Activated naive CD4-positive, alpha-beta T cell treated with anti-CD3 and anti-CD28 coated beads for 36 hours (primary cell): ENCODE results near the gene RAB11FIP4. TPM values are rescaled to one million over a fixed set of nuclear protein-coding genes. Genes with fewer than 3 reads are reported as not detected.

Source experiments
- CTCF ChIA-PET: fragments of 350-600 bp; sonication (Branson Sonifier 250); formaldehyde crosslinking; loops from one replicate; lab custom pipeline; 2021; ENCODE audit warnings: antibody characterized with exemption; lab: Charles Lee
- DNase-seq: peaks from one replicate; pipeline ENCODE4 v3.0.0-alpha.2; 2020
- H3K27ac Mint-ChIP-seq: one replicate; pipeline ENCODE4 v1.8.0; 2021; ENCODE audit warnings: mild to moderate bottlenecking, mixed read lengths
- H3K27me3 Mint-ChIP-seq: one replicate; pipeline ENCODE4 v1.8.0; 2021; ENCODE audit warnings: low read depth, mixed read lengths
- H3K36me3 Mint-ChIP-seq: one replicate; pipeline ENCODE4 v1.8.0; 2021; ENCODE audit warnings: low read depth, mixed read lengths
- H3K4me1 Mint-ChIP-seq: one replicate; pipeline ENCODE4 v1.8.0; 2021; ENCODE audit warnings: low read depth, mixed read lengths
- H3K4me3 Mint-ChIP-seq: one replicate; pipeline ENCODE4 v1.8.0; 2021; ENCODE audit warnings: mild to moderate bottlenecking, moderate library complexity, mixed read lengths
- H3K9me3 Mint-ChIP-seq: one replicate; pipeline ENCODE4 v1.8.0; 2021; ENCODE audit warnings: mixed read lengths
- intact Hi-C: fragments of 100-400 bp; cut with micrococcal nuclease; formaldehyde crosslinking; loops from one replicate; pipeline ENCODE4 v1.15.1; 2023
- total RNA-seq, 2 experiments: library from RNA; stranded (reverse); gene quantifications; one replicate each; pipeline ENCODE4 v1.2.3, GENCODE V29; 2021

The RAB11FIP4 gene
- total RNA-seq, 2 experiments from 2014 or later = 31.3 to 33.1 TPM

GRCh38 chr17:31476525-31477416 is 85.3 kb downstream of the RAB11FIP4 start:
- intact Hi-C loops = loop anchor here (5.0 kb wide), 1 partner anchor 41 kb away; no protein-coding TSS in a partner anchor
- no peak for DNase-seq
- CTCF ChIA-PET = interaction anchor here (1.3 kb wide), 1 partner anchor 14 kb away, joined by 3 read pairs; no protein-coding TSS in a partner anchor
- H3K4me3 Mint-ChIP-seq = no peak overlapping the region
- no peaks in the 10 kb centered on the region for H3K9me3 Mint-ChIP-seq
- no peaks in the 10 kb centered on the region for H3K36me3 Mint-ChIP-seq
- no peaks in the 10 kb centered on the region for H3K27me3 Mint-ChIP-seq
- H3K27ac Mint-ChIP-seq = no peak overlapping the region
- H3K4me1 Mint-ChIP-seq = peaks cover 4% of the 10 kb centered on the region

- DNase-seq = no peak
- Mint-ChIP-seq H3K4me1 (peaks cover 5% of the 10 kb centered on the region), H3K9me3 (no peaks in the 10 kb centered on the region), H3K27ac (no peak overlapping the region), H3K36me3 (no peaks in the 10 kb centered on the region), H3K4me3 (no peak overlapping the region), H3K27me3 (no peaks in the 10 kb centered on the region)
- CTCF ChIA-PET = interaction anchor here (1.5 kb wide), 1 partner anchor 33 kb away, joined by 3 read pairs; no protein-coding TSS in a partner anchor
- intact Hi-C loops = loop anchor here (5.0 kb wide), 1 partner anchor 40 kb away; no protein-coding TSS in a partner anchor
Measured at GRCh38 chr17:31477417-31478055, 86.1 kb downstream of the RAB11FIP4 start.

- Mint-ChIP-seq H3K27me3 (no peaks in the 10 kb centered on the region), H3K4me1 (peaks cover 5% of the 10 kb centered on the region), H3K9me3 (no peaks in the 10 kb centered on the region), H3K36me3 (no peaks in the 10 kb centered on the region), H3K4me3 (no peak overlapping the region), H3K27ac (no peak overlapping the region)
- intact Hi-C loops = loop anchor here (5.0 kb wide), 1 partner anchor 38 kb away; no protein-coding TSS in a partner anchor
- no peak for DNase-seq
- CTCF ChIA-PET = interaction anchor here (1.5 kb wide), 2 partner anchors 29 to 32 kb away, joined by 3 read pairs; no protein-coding TSS in a partner anchor
Measured at GRCh38 chr17:31479062-31479408, 87.6 kb downstream of the RAB11FIP4 start.

- H3K36me3 Mint-ChIP-seq = no peaks in the 10 kb centered on the region
- CTCF ChIA-PET = interaction anchor here (1.5 kb wide), 1 partner anchor 29 kb away, joined by 3 read pairs; no protein-coding TSS in a partner anchor
- H3K27ac Mint-ChIP-seq = no peak overlapping the region
- intact Hi-C loops = loop anchor here (5.0 kb wide), 1 partner anchor 38 kb away; no protein-coding TSS in a partner anchor
- H3K4me1 Mint-ChIP-seq = peaks cover 5% of the 10 kb centered on the region
- H3K4me3 Mint-ChIP-seq = no peak overlapping the region
- no peaks in the 10 kb centered on the region for H3K27me3 Mint-ChIP-seq
- H3K9me3 Mint-ChIP-seq = no peaks in the 10 kb centered on the region
- no peak for DNase-seq
Measured at GRCh38 chr17:31479524-31479923, 88.0 kb downstream of the RAB11FIP4 start.

GRCh38 chr17:31480067-31480466 is 88.6 kb downstream of the RAB11FIP4 start:
- CTCF ChIA-PET = no interaction called here
- peaks cover 5% of the 10 kb centered on the region for H3K4me1 Mint-ChIP-seq
- no peaks in the 10 kb centered on the region for H3K27me3 Mint-ChIP-seq
- H3K27ac Mint-ChIP-seq = no peak overlapping the region
- H3K4me3 Mint-ChIP-seq = no peak overlapping the region
- no peak for DNase-seq
- intact Hi-C loops = loop anchor here (10.0 kb wide), 1 partner anchor 385 kb away; the partner anchor contains the start of gene NF1
- H3K36me3 Mint-ChIP-seq = no peaks in the 10 kb centered on the region
- H3K9me3 Mint-ChIP-seq = no peaks in the 10 kb centered on the region

GRCh38 chr17:31480904-31481782 is 89.7 kb downstream of the RAB11FIP4 start:
- Mint-ChIP-seq H3K36me3 (no peaks in the 10 kb centered on the region), H3K4me1 (peaks cover 5% of the 10 kb centered on the region), H3K27ac (no peak overlapping the region), H3K4me3 (no peak overlapping the region), H3K27me3 (no peaks in the 10 kb centered on the region), H3K9me3 (no peaks in the 10 kb centered on the region)
- CTCF ChIA-PET = interaction anchor here (0.6 kb wide), 1 partner anchor 99 kb away, joined by 3 read pairs; no protein-coding TSS in a partner anchor
- intact Hi-C loops = loop anchor here (10.0 kb wide), 1 partner anchor 386 kb away; the partner anchor contains the start of gene NF1
- peak; percentile 20 for DNase-seq

- intact Hi-C loops = loop anchor here (10.0 kb wide), 1 partner anchor 387 kb away; the partner anchor contains the start of gene NF1
Measured at GRCh38 chr17:31481783-31482081, 90.3 kb downstream of the RAB11FIP4 start.

GRCh38 chr17:31484821-31485220 is 93.3 kb downstream of the RAB11FIP4 start:
- Mint-ChIP-seq H3K9me3 (no peaks in the 10 kb centered on the region), H3K36me3 (no peaks in the 10 kb centered on the region), H3K27ac (no peak overlapping the region), H3K4me1 (peaks cover 21% of the 10 kb centered on the region), H3K27me3 (no peaks in the 10 kb centered on the region), H3K4me3 (no peak overlapping the region)
- intact Hi-C loops = loop anchor here (5.0 to 10.0 kb wide), 2 partner anchors 390 to 663 kb away; partner anchors contain the start of genes CRLF3 and NF1
- CTCF ChIA-PET = no interaction called here
- no peak for DNase-seq

More at GRCh38 chr17:31481783-31482081, 90.3 kb downstream of the RAB11FIP4 start:
- Mint-ChIP-seq H3K36me3 (no peaks in the 10 kb centered on the region), H3K9me3 (no peaks in the 10 kb centered on the region), H3K27me3 (no peaks in the 10 kb centered on the region), H3K4me3 (no peak overlapping the region), H3K4me1 (peaks cover 6% of the 10 kb centered on the region), H3K27ac (no peak overlapping the region)
- CTCF ChIA-PET = interaction anchor here (0.6 kb wide), 1 partner anchor 99 kb away, joined by 3 read pairs; no protein-coding TSS in a partner anchor
- DNase-seq = no peak

- no peak overlapping the region for H3K27ac Mint-ChIP-seq
- no peak for DNase-seq
- CTCF ChIA-PET = interaction anchor here (0.6 to 2.3 kb wide), 2 partner anchors 32 to 52 kb away, joined by 3 to 6 read pairs; no protein-coding TSS in a partner anchor
Measured at GRCh38 chr17:31486351-31487062, 95.0 kb downstream of the RAB11FIP4 start.

GRCh38 chr17:31487063-31487647 is 95.7 kb downstream of the RAB11FIP4 start:
- CTCF ChIA-PET = interaction anchor here (1.0 to 2.3 kb wide), 2 partner anchors 23 to 52 kb away, joined by 3 to 6 read pairs; no protein-coding TSS in a partner anchor
- Mint-ChIP-seq H3K36me3 (no peaks in the 10 kb centered on the region), H3K4me1 (peaks cover 39% of the 10 kb centered on the region), H3K27ac (peak overlapping the region; percentile 34), H3K4me3 (peak overlapping the region; percentile 81), H3K27me3 (no peaks in the 10 kb centered on the region), H3K9me3 (no peaks in the 10 kb centered on the region)
- no peak for DNase-seq
- intact Hi-C loops = loop anchor here (1.0 to 10.0 kb wide), 5 partner anchors 8 to 665 kb away; partner anchors contain the start of genes CRLF3, NF1 and UTP6

More at GRCh38 chr17:31486351-31487062, 95.0 kb downstream of the RAB11FIP4 start:
- H3K27me3 Mint-ChIP-seq = no peaks in the 10 kb centered on the region
- intact Hi-C loops = loop anchor here (1.0 to 10.0 kb wide), 5 partner anchors 9 to 664 kb away; partner anchors contain the start of genes CRLF3, NF1 and UTP6
- H3K36me3 Mint-ChIP-seq = no peaks in the 10 kb centered on the region
- H3K4me1 Mint-ChIP-seq = peaks cover 36% of the 10 kb centered on the region
- H3K4me3 Mint-ChIP-seq = peak overlapping the region; percentile 81
- no peaks in the 10 kb centered on the region for H3K9me3 Mint-ChIP-seq
